DOHH2 (cell line): ENCODE results near the gene GLYATL1.

Experiments used
- EZH2phosphoT487 ChIP-seq: fragments of 200-600 bp; sonication (generic); IDR thresholded peaks from 2 replicates; pipeline ENCODE4 v1.6.1; 2017; ENCODE audit warnings: borderline replicate concordance, mild to moderate bottlenecking, antibody characterized with exemption, low read length, moderate library complexity, mixed read lengths
- TF ChIP-seq, protein P1 (sequence below): fragments of 200-600 bp; sonication (generic); IDR thresholded peaks from one replicate; pipeline ENCODE4 v1.5.1; 2014; ENCODE audit warnings: antibody characterized with exemption, mild to moderate bottlenecking, low read depth, low read length; ENCODE audit not compliant: poor library complexity, severe bottlenecking

GRCh38 chr11:58905721-58906547 lies 33.4 kb upstream of the GLYATL1 start:
- TF ChIP-seq, protein P1, sequence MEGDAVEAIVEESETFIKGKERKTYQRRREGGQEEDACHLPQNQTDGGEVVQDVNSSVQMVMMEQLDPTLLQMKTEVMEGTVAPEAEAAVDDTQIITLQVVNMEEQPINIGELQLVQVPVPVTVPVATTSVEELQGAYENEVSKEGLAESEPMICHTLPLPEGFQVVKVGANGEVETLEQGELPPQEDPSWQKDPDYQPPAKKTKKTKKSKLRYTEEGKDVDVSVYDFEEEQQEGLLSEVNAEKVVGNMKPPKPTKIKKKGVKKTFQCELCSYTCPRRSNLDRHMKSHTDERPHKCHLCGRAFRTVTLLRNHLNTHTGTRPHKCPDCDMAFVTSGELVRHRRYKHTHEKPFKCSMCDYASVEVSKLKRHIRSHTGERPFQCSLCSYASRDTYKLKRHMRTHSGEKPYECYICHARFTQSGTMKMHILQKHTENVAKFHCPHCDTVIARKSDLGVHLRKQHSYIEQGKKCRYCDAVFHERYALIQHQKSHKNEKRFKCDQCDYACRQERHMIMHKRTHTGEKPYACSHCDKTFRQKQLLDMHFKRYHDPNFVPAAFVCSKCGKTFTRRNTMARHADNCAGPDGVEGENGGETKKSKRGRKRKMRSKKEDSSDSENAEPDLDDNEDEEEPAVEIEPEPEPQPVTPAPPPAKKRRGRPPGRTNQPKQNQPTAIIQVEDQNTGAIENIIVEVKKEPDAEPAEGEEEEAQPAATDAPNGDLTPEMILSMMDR, result no peak
- TF ChIP-seq EZH2phosphoT487, result no peak
